IPS-18a (cell line): Measurements from ENCODE around the gene CGB5.
A peak's percentile ranks its signal among the peaks of the same experiment; 100 is the strongest.
"Not testable (repeated sequence)": the region's sequence is repeated elsewhere in the genome, so short reads cannot be mapped to it uniquely, and the experiment has no call there.

ENCODE experiments used
- H3K27ac ChIP-seq: one replicate; pipeline ENCODE4 v1.5.1; 2013; ENCODE audit warnings: low read length
- H3K27me3 ChIP-seq: one replicate; pipeline ENCODE4 v1.6.1; 2013; ENCODE audit warnings: mild to moderate bottlenecking, low read length; ENCODE audit not compliant: control insufficient read depth, insufficient read depth
- H3K36me3 ChIP-seq: one replicate; pipeline ENCODE4 v1.6.1; 2013; ENCODE audit warnings: low read depth, low read length; ENCODE audit not compliant: control insufficient read depth
- H3K4me1 ChIP-seq: one replicate; pipeline ENCODE4 v1.6.1; 2013; ENCODE audit warnings: low read depth, low read length; ENCODE audit not compliant: control insufficient read depth
- H3K4me3 ChIP-seq: one replicate; pipeline ENCODE4 v1.5.1; 2013; ENCODE audit warnings: low read length
- H3K9ac ChIP-seq: one replicate; pipeline ENCODE4 v1.6.1; 2013; ENCODE audit warnings: mild to moderate bottlenecking, low read length, moderate library complexity
- H3K9me3 ChIP-seq: one replicate; pipeline ENCODE4 v1.6.1; 2013; ENCODE audit warnings: low read depth, low read length; ENCODE audit not compliant: control insufficient read depth

Gene CGB5

GRCh38 chr19:49014870-49015255 lies 28.8 kb upstream of the CGB5 start:
- Histone ChIP-seq H3K27me3 (peaks cover 19% of the 10 kb centered on the region), H3K9me3 (no peaks in the 10 kb centered on the region), H3K4me3 (no peak overlapping the region), H3K27ac (no peak overlapping the region), H3K4me1 (peaks cover under 1% of the 10 kb centered on the region), H3K9ac (no peak overlapping the region), H3K36me3 (peaks cover 26% of the 10 kb centered on the region)

GRCh38 chr19:49016067-49016839 lies 27.4 kb upstream of the CGB5 start:
- H3K9ac ChIP-seq, result no peak overlapping the region
- H3K4me1 ChIP-seq, result peaks cover 4% of the 10 kb centered on the region
- H3K27me3 ChIP-seq, result peaks cover 28% of the 10 kb centered on the region
- H3K27ac ChIP-seq, result no peak overlapping the region
- H3K36me3 ChIP-seq, result peaks cover 15% of the 10 kb centered on the region
- H3K4me3 ChIP-seq, result no peak overlapping the region
- H3K9me3 ChIP-seq, result no peaks in the 10 kb centered on the region

DNA sequence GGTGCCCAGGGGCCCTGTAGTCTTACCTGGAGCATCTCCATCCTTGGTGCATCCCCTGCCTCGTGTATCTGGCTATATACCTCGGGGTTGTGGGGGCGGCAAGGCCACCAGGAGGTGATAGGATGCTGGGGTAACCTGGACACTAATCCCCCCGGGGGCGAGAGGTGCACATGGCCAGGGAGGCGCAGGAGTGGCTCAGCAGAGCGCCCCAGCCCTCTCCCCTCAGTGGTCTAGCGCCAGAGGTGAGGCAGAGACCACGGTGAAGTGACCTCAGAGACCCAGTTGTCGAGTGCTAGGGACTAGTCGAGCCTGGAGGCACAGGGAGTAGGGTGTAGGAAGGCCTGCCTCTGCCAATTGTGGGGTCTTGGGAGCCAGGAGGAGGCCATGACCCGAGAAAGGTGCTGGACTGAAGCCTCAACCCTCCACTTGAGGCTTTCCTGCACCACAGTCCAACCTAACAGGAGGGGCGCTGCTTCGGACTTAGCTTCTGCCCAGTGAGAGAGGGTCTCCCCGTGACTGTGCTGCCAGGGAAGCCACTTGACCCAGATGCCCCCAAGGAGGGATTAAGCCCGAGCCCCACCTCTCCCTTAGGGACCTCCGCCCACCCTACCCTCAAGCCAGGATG lies 26.5 kb upstream of the CGB5 start, which contains the start of gene LHB:
LHB (minus strand) TSS at position 51 of the 625 bp plus-strand sequence; CDS start at position 41, 10 bp downstream.
- Histone ChIP-seq H3K4me1 (peaks cover 4% of the 10 kb centered on the region), H3K27ac (no peak within 1 kb of the TSS), H3K36me3 (peaks cover 9% of the 10 kb centered on the region), H3K4me3 (peak within 1 kb of the TSS; percentile 51), H3K9ac (no peak within 1 kb of the TSS), H3K9me3 (no peaks in the 10 kb centered on the region), H3K27me3 (peaks cover 37% of the 10 kb centered on the region)

- Histone ChIP-seq H3K9me3 (no peaks in the 10 kb centered on the region), H3K27me3 (peaks cover 38% of the 10 kb centered on the region), H3K4me3 (peak overlapping the region; percentile 51), H3K4me1 (peaks cover 4% of the 10 kb centered on the region), H3K27ac (no peak overlapping the region), H3K36me3 (peaks cover 9% of the 10 kb centered on the region), H3K9ac (no peak overlapping the region)
These were observed 25.8 kb upstream of the CGB5 start for GRCh38 chr19:49017666-49018351.

- not testable (repeated sequence) for H3K9ac ChIP-seq, H3K27ac ChIP-seq, H3K36me3 ChIP-seq, H3K9me3 ChIP-seq, H3K4me1 ChIP-seq
- H3K4me3 ChIP-seq, result peak overlapping the region; percentile 51
- H3K27me3 ChIP-seq, result peaks cover 38% of the 10 kb centered on the region
These were observed 25.0 kb upstream of the CGB5 start for GRCh38 chr19:49018388-49019241.

GRCh38 chr19:49019242-49019932 lies 24.3 kb upstream of the CGB5 start:
- peaks cover 38% of the 10 kb centered on the region for H3K27me3 ChIP-seq
- H3K9ac ChIP-seq, result no peak overlapping the region
- peaks cover 4% of the 10 kb centered on the region for H3K4me1 ChIP-seq
- peaks cover 9% of the 10 kb centered on the region for H3K36me3 ChIP-seq
- peak overlapping the region; percentile 12 for H3K4me3 ChIP-seq
- H3K27ac ChIP-seq, result no peak overlapping the region
- H3K9me3 ChIP-seq, result no peaks in the 10 kb centered on the region

- Histone ChIP-seq H3K27me3 (peaks cover 38% of the 10 kb centered on the region), H3K9me3 (no peaks in the 10 kb centered on the region), H3K27ac (no peak overlapping the region), H3K4me3 (no peak overlapping the region), H3K9ac (no peak overlapping the region), H3K4me1 (peaks cover 4% of the 10 kb centered on the region), H3K36me3 (peaks cover 4% of the 10 kb centered on the region)
These were observed 23.3 kb upstream of the CGB5 start for GRCh38 chr19:49020342-49020741.

GRCh38 chr19:49020931-49021895 lies 22.4 kb upstream of the CGB5 start:
- Histone ChIP-seq H3K27ac (no peak overlapping the region), H3K36me3 (no peaks in the 10 kb centered on the region), H3K4me3 (no peak overlapping the region), H3K9me3 (no peaks in the 10 kb centered on the region), H3K9ac (no peak overlapping the region), H3K27me3 (peaks cover 38% of the 10 kb centered on the region), H3K4me1 (peaks cover 4% of the 10 kb centered on the region)

DNA sequence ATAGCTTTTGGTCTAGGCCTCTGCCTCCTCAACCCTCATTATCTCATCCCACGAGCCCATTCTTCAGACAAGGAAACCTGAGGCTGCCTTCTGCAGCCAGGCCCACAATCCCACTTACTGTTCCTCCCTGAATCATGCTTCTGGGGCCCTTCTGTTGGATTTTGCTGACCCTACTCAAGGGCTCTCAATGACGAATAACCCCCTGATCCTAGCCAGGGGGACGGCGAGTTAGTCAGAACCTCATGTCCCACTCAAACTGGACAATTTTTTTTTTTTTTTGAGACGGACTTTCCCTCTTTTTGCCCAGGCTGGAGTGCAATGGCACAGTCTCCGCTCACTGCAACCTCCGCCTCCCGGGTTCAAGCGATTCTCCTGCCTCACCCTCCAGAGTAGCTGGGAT lies 21.5 kb upstream of the CGB5 start:
- H3K27me3 ChIP-seq, result peaks cover 38% of the 10 kb centered on the region
- H3K9ac ChIP-seq, result no peak overlapping the region
- no peaks in the 10 kb centered on the region for H3K36me3 ChIP-seq
- H3K9me3 ChIP-seq, result no peaks in the 10 kb centered on the region
- no peak overlapping the region for H3K27ac ChIP-seq
- H3K4me3 ChIP-seq, result no peak overlapping the region
- H3K4me1 ChIP-seq, result peaks cover 4% of the 10 kb centered on the region

DNA sequence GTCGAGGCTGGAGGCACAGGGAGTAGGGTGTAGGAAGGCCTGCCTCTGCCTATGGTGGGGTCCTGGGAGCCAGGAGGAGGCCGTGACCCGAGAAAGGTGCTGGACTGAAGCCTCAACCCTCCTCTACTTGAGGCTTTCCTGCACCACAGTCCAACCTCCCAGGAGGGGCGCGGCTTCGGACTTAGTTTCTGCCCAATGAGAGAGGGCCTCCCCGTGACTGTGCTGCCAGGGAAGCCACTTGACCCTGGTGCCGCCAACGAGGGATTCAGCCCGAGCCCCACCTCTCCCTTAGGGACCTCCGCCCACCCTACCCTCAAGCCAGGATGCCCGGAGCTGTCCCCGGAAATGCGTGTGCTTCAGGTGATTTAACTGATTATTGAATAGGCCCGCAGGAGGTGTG lies 19.4 kb upstream of the CGB5 start, which contains the start of gene CGB3:
CGB3 (minus strand) TSS at position 101 of the 400 bp plus-strand sequence. CDS start 362 bp downstream, outside the sequence.
- H3K9me3 ChIP-seq, H3K27ac ChIP-seq, H3K4me1 ChIP-seq, H3K4me3 ChIP-seq, H3K36me3 ChIP-seq, H3K9ac ChIP-seq: not testable (repeated sequence)
- H3K27me3 ChIP-seq, result peaks cover 20% of the 10 kb centered on the region
